HCT116 (cell line): ENCODE results near the gene ATL1. TPM values are rescaled to one million over a fixed set of nuclear protein-coding genes. Genes with fewer than 3 reads are reported as not detected.

ENCODE experiments used
- ATAC-seq: fragments of 200-7000 bp; cut with Tn5 transposase; 2 replicates; pipeline ENCODE4 v1.9.1; 2020; ENCODE audit warnings: mild to moderate bottlenecking, moderate library complexity
- BruUV-seq: library from RNA; stranded (reverse); fragments of 400-500 nt; replicated peaks from 2 replicates; lab custom pipeline; 2021; lab: Mats Ljungman, UMichigan
- CTCF ChIA-PET: fragments of 300-600 bp; sonication (Branson Sonifier 250); formaldehyde crosslinking; loops from one replicate; lab custom pipeline; 2021; ENCODE audit warnings: antibody characterized with exemption; lab: Charles Lee
- POLR2A ChIA-PET: fragments of 300-600, 350-600 bp; sonication (Branson Sonifier 250); formaldehyde crosslinking; loops from one replicate; lab custom pipeline; 2021; ENCODE audit warnings: antibody characterized with exemption; lab: Charles Lee
- RAD21 ChIA-PET, 2 experiments: fragments of 300-600 bp; sonication (Branson Sonifier 250); formaldehyde crosslinking; loops; one replicate each; lab custom pipeline; 2023; ENCODE audit warnings: low total read pairs in 2 of 2; ENCODE audit not compliant: uncharacterized antibody in 2 of 2, unreplicated experiment in 2 of 2, low non-redundant PET in 1 of 2; lab: Charles Lee
- DNase-seq: peaks from one replicate; pipeline ENCODE4 v3.0.0-alpha.2; 2010; ENCODE audit warnings: low read depth, low spot score
- H2AFZ ChIP-seq: fragments of 200-600 bp; shearing (Covaris generic), sonication (generic); 2 replicates; pipeline ENCODE4 v1.6.1; 2017; ENCODE audit warnings: low read depth, mixed run types, mixed read lengths, antibody characterized with exemption, low read length; ENCODE audit not compliant: poor library complexity, severe bottlenecking
- H3K27ac ChIP-seq: 2 replicates; pipeline ENCODE4 v1.5.1; 2012; ENCODE audit warnings: low read depth, low read length
- H3K27me3 ChIP-seq: fragments of 200-600 bp; sonication (generic); 2 replicates; pipeline ENCODE4 v1.6.1; 2016; ENCODE audit warnings: mixed run types, low read length, mixed read lengths; ENCODE audit not compliant: insufficient read depth
- H3K36me3 ChIP-seq, 2 experiments: fragments of 200-500 bp in 1 of 2; fragments of 200-600 bp in 1 of 2; sonication (Bioruptor generic) in 1 of 2; sonication (generic) in 1 of 2; 2 replicates each; pipeline versions ENCODE4 v1.5.1 to v1.6.1; 2014 to 2016; ENCODE audit warnings: low read length in 2 of 2, inconsistent platforms in 1 of 2, mixed read lengths in 1 of 2, mixed run types in 1 of 2; ENCODE audit not compliant: insufficient read depth in 2 of 2, control insufficient read depth in 1 of 2
- H3K4me1 ChIP-seq, 2 experiments: fragments of 200-600 bp in 1 of 2; sonication (generic) in 1 of 2; 2 replicates each; pipeline versions ENCODE4 v1.5.1 to v1.6.1; 2012 to 2017; ENCODE audit warnings: low read length in 2 of 2, inconsistent platforms in 1 of 2, mild to moderate bottlenecking in 1 of 2, mixed read lengths in 1 of 2, mixed run types in 1 of 2, moderate library complexity in 1 of 2; ENCODE audit not compliant: insufficient read depth in 2 of 2, control insufficient read depth in 1 of 2
- H3K4me2 ChIP-seq: fragments of 200-600 bp; sonication (generic); 2 replicates; pipeline ENCODE4 v1.6.1; 2017; ENCODE audit warnings: mixed run types, low read length, mixed read lengths
- H3K4me3 ChIP-seq, 2 experiments: fragments of 200-600 bp in 1 of 2; sonication (generic) in 1 of 2; replicated peaks in 1 of 2; 2 replicates each; pipeline ENCODE4 v1.5.1; 2011 to 2016; ENCODE audit warnings: low read length in 2 of 2, control low read depth in 1 of 2, low read depth in 1 of 2, mild to moderate bottlenecking in 1 of 2, mixed read lengths in 1 of 2, mixed run types in 1 of 2
- H3K79me2 ChIP-seq: fragments of 200-600 bp; sonication (generic); 2 replicates; pipeline ENCODE4 v1.6.1; 2017; ENCODE audit warnings: mild to moderate bottlenecking, mixed run types, low read length, moderate library complexity, mixed read lengths; ENCODE audit not compliant: insufficient read depth
- H3K9ac ChIP-seq: fragments of 200-600 bp; sonication (generic); 2 replicates; pipeline ENCODE4 v1.6.1; 2016; ENCODE audit warnings: low read length, mixed read lengths
- H3K9me2 ChIP-seq: fragments of 200-600 bp; sonication (generic), shearing (Covaris generic); 2 replicates; pipeline ENCODE4 v1.6.1; 2017; ENCODE audit warnings: mixed run types, mild to moderate bottlenecking, moderate library complexity; ENCODE audit not compliant: insufficient read depth
- H3K9me3 ChIP-seq, 2 experiments: fragments of 200-500 bp in 1 of 2; fragments of 200-600 bp in 1 of 2; sonication (Bioruptor generic) in 1 of 2; sonication (generic) in 1 of 2; 2 replicates each; pipeline ENCODE4 v1.6.1; 2014 to 2017; ENCODE audit warnings: low read length in 2 of 2, mixed read lengths in 2 of 2, inconsistent platforms in 1 of 2, low read depth in 1 of 2, mild to moderate bottlenecking in 1 of 2, mixed run types in 1 of 2, moderate library complexity in 1 of 2; ENCODE audit not compliant: control insufficient read depth in 1 of 2, insufficient read depth in 1 of 2
- H4K20me1 ChIP-seq: fragments of 200-600 bp; sonication (generic), shearing (Covaris generic); 2 replicates; pipeline ENCODE4 v1.6.1; 2017; ENCODE audit warnings: mixed run types, mild to moderate bottlenecking, moderate library complexity; ENCODE audit not compliant: insufficient read depth
- CEBPB ChIP-seq: IDR thresholded peaks from 2 replicates; pipeline ENCODE4 v1.6.1; 2012; ENCODE audit warnings: low read depth
- ELF1 ChIP-seq: IDR thresholded peaks from 2 replicates; pipeline ENCODE4 v1.6.1; 2012; ENCODE audit warnings: low read depth, borderline replicate concordance
- FOSL1 ChIP-seq: IDR thresholded peaks from 2 replicates; pipeline ENCODE4 v1.6.1; 2012; ENCODE audit warnings: low read depth
- POLR2A ChIP-seq: IDR thresholded peaks from 2 replicates; pipeline ENCODE4 v1.7.0; 2011; ENCODE audit warnings: borderline replicate concordance; ENCODE audit not compliant: insufficient read depth, insufficient read length; ENCODE audit errors: extremely low read depth
- ZNF274 ChIP-seq: fragments of 200-500 bp; sonication (Bioruptor generic); IDR thresholded peaks from 2 replicates; pipeline ENCODE4 v1.6.1; 2014; ENCODE audit warnings: mild to moderate bottlenecking, low read depth, low read length, inconsistent platforms
- intact Hi-C: fragments of 100-400 bp; cut with micrococcal nuclease; formaldehyde crosslinking; loops from 2 replicates; pipeline ENCODE4 v1.10.0; 2022
- total RNA-seq: library from RNA; stranded (reverse); gene quantifications from one replicate; pipeline ENCODE4 v1.2.1, GENCODE V29; 2021; ENCODE audit not compliant: unreplicated experiment
- TF ChIP-seq, protein P1 (sequence below): IDR thresholded peaks from 2 replicates; pipeline ENCODE4 v1.6.1; 2012; ENCODE audit warnings: low read depth
- TF ChIP-seq, protein P2 (sequence below): IDR thresholded peaks from 2 replicates; pipeline ENCODE4 v1.6.1; 2011; ENCODE audit warnings: mild to moderate bottlenecking, low read length, moderate library complexity; ENCODE audit not compliant: insufficient replicate concordance; ENCODE audit errors: extremely low read depth
- TF ChIP-seq, protein P3 (sequence below), 3 experiments: fragments of 200-600 bp in 1 of 3; sonication (generic) in 1 of 3; IDR thresholded peaks in 2 of 3; conservative IDR thresholded peaks in 1 of 3; 2 replicates each; pipeline ENCODE4 v1.5.1; 2012 to 2017; ENCODE audit warnings: low read depth in 2 of 3, low read length in 2 of 3, antibody characterized with exemption in 1 of 3, borderline replicate concordance in 1 of 3, control low read depth in 1 of 3, mild to moderate bottlenecking in 1 of 3, mixed read lengths in 1 of 3, mixed run types in 1 of 3, moderate library complexity in 1 of 3; ENCODE audit not compliant: insufficient read depth in 1 of 3

The ATL1 gene
- total RNA-seq, 1 experiment from 2014 or later = 1.4 TPM

DNA sequence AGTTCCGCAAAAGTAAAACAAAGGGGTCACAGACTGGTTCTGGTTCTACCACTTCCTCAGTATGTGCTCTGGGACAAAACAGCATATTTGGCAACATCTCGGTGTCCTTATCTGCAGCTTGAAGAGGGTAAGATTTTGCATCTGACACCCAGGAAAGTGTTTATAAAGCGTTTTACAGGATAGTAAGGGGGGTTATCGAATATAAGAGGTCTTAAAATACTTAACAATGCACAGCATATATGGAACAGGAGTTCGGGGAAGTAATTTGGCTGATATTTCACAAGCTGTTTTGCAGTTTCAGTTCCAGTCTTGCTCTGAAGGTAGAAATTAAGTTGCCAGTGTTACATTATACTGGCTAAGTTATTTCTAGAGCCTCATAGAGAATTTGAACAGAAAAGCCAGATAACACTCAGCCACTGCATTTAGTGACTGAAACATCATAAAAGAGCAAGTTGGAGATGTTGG is 26.7 kb upstream of the ATL1 start:
- Histone ChIP-seq H3K27ac (peak overlapping the region; percentile 88; the same call in 1 of the 2 replicates), H3K9ac (peak overlapping the region; percentile 89), H3K4me3 (peak overlapping the region; percentile 76 to 81), H3K79me2 (peaks cover 37% of the 10 kb centered on the region), H3K9me2 (no peaks in the 10 kb centered on the region), H3K36me3 (no peaks in the 10 kb centered on the region), H2AFZ (peak overlapping the region; percentile 94), H3K9me3 (no peaks in the 10 kb centered on the region), H3K27me3 (no peaks in the 10 kb centered on the region), H3K4me1 (peaks cover 9 to 27% of the 10 kb centered on the region in 2 experiments; a peak in 3 of 4 replicates), H4K20me1 (peaks cover 11% of the 10 kb centered on the region; the same call in 1 of the 2 replicates), H3K4me2 (peak overlapping the region; percentile 97)
- no peak for ATAC-seq
- ChIA-PET CTCF (interaction anchor here (0.8 kb wide), 1 partner anchor 215 kb away, joined by 3 read pairs; no protein-coding TSS in a partner anchor), POLR2A (no interaction called here), RAD21 (no interaction called here)
- TF ChIP-seq, protein P1, sequence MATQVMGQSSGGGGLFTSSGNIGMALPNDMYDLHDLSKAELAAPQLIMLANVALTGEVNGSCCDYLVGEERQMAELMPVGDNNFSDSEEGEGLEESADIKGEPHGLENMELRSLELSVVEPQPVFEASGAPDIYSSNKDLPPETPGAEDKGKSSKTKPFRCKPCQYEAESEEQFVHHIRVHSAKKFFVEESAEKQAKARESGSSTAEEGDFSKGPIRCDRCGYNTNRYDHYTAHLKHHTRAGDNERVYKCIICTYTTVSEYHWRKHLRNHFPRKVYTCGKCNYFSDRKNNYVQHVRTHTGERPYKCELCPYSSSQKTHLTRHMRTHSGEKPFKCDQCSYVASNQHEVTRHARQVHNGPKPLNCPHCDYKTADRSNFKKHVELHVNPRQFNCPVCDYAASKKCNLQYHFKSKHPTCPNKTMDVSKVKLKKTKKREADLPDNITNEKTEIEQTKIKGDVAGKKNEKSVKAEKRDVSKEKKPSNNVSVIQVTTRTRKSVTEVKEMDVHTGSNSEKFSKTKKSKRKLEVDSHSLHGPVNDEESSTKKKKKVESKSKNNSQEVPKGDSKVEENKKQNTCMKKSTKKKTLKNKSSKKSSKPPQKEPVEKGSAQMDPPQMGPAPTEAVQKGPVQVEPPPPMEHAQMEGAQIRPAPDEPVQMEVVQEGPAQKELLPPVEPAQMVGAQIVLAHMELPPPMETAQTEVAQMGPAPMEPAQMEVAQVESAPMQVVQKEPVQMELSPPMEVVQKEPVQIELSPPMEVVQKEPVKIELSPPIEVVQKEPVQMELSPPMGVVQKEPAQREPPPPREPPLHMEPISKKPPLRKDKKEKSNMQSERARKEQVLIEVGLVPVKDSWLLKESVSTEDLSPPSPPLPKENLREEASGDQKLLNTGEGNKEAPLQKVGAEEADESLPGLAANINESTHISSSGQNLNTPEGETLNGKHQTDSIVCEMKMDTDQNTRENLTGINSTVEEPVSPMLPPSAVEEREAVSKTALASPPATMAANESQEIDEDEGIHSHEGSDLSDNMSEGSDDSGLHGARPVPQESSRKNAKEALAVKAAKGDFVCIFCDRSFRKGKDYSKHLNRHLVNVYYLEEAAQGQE = no peak
- TF ChIP-seq ZNF274 (no peak), FOSL1 (no peak), POLR2A (no peak), CEBPB (no peak), ELF1 (no peak)
- TF ChIP-seq, protein P2, sequence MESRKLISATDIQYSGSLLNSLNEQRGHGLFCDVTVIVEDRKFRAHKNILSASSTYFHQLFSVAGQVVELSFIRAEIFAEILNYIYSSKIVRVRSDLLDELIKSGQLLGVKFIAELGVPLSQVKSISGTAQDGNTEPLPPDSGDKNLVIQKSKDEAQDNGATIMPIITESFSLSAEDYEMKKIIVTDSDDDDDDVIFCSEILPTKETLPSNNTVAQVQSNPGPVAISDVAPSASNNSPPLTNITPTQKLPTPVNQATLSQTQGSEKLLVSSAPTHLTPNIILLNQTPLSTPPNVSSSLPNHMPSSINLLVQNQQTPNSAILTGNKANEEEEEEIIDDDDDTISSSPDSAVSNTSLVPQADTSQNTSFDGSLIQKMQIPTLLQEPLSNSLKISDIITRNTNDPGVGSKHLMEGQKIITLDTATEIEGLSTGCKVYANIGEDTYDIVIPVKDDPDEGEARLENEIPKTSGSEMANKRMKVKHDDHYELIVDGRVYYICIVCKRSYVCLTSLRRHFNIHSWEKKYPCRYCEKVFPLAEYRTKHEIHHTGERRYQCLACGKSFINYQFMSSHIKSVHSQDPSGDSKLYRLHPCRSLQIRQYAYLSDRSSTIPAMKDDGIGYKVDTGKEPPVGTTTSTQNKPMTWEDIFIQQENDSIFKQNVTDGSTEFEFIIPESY = no peak
- TF ChIP-seq, protein P3, sequence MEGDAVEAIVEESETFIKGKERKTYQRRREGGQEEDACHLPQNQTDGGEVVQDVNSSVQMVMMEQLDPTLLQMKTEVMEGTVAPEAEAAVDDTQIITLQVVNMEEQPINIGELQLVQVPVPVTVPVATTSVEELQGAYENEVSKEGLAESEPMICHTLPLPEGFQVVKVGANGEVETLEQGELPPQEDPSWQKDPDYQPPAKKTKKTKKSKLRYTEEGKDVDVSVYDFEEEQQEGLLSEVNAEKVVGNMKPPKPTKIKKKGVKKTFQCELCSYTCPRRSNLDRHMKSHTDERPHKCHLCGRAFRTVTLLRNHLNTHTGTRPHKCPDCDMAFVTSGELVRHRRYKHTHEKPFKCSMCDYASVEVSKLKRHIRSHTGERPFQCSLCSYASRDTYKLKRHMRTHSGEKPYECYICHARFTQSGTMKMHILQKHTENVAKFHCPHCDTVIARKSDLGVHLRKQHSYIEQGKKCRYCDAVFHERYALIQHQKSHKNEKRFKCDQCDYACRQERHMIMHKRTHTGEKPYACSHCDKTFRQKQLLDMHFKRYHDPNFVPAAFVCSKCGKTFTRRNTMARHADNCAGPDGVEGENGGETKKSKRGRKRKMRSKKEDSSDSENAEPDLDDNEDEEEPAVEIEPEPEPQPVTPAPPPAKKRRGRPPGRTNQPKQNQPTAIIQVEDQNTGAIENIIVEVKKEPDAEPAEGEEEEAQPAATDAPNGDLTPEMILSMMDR (IDR thresholded peaks at IDR 0.05 in 2 of 3, conservative IDR thresholded peaks at IDR 0.05 in 1 of 3; ENCODE audit: borderline replicate concordance in 1 of 3, insufficient read depth in 1 of 3, low read depth in 2 of 3, low read length in 2 of 3) = no peak
- intact Hi-C loops = loop anchor here (5.0 kb wide), 2 partner anchors 426 to 671 kb away; no protein-coding TSS in a partner anchor
- no TSS peak for BruUV-seq
- no peak for DNase-seq
